Measurements from ENCODE around the gene PXDN.

Gene PXDN

GRCh38 chr2:1582891-1583341 is 161.4 kb downstream of the PXDN start:
- no peak for TF ChIP-seq CTCF (IDR thresholded peaks at IDR 0.05; ENCODE audit: insufficient read depth, low read length, poor library complexity, severe bottlenecking)
- H3K27me3 ChIP-seq (replicated peaks; ENCODE audit: control insufficient read depth, insufficient read depth, low read length) = no peaks in the 10 kb centered on the region
- no peak for DNase-seq (ENCODE audit: extremely low read depth, insufficient read length)
- H3K36me3 ChIP-seq (ENCODE audit: control insufficient read depth, insufficient read depth, low read length) = no peaks in the 10 kb centered on the region
- H3K4me3 ChIP-seq (replicated peaks; ENCODE audit: low read depth, low read length) = no peak overlapping the region

- no peaks in the 10 kb centered on the region for H3K36me3 ChIP-seq (ENCODE audit: control insufficient read depth, insufficient read depth, low read length)
- TF ChIP-seq CTCF (IDR thresholded peaks at IDR 0.05; ENCODE audit: insufficient read depth, low read length, poor library complexity, severe bottlenecking) = no peak
- H3K27me3 ChIP-seq (replicated peaks; ENCODE audit: control insufficient read depth, insufficient read depth, low read length) = no peaks in the 10 kb centered on the region
- no peak for DNase-seq (ENCODE audit: extremely low read depth, insufficient read length)
- no peak overlapping the region for H3K4me3 ChIP-seq (replicated peaks; ENCODE audit: low read depth, low read length)
These were observed 162.2 kb downstream of the PXDN start for GRCh38 chr2:1581965-1582625.

Measured in GM06990 (cell line).